ENCODE measurements around the gene CYP27A1. TPM values are rescaled to one million over a fixed set of nuclear protein-coding genes. Genes with fewer than 3 reads are reported as not detected.
"Not testable (repeated sequence)": the region's sequence is repeated elsewhere in the genome, so short reads cannot be mapped to it uniquely, and the experiment has no call there.

Gene CYP27A1
- total and polyA plus RNA-seq, 2 of the 4 experiments (the other 2 are of a cell fraction), result 5.2 to 5.3 TPM

GRCh38 chr2:218846963-218847362, 65.0 kb downstream of the CYP27A1 start:
- H3K14ac ChIP-seq (replicated peaks; ENCODE audit: low read depth, low read length); H3K79me1 ChIP-seq (ENCODE audit: low read depth in 1 of 2, low read length in 2 of 2); ATAC-seq (ENCODE audit: low read depth); H4K91ac ChIP-seq (ENCODE audit: insufficient read depth, low read depth, low read length); H3K9ac ChIP-seq (ENCODE audit: low read depth, low read length); H3K9me3 ChIP-seq (ENCODE audit: control insufficient read depth, insufficient read depth, low read length); DNase-seq; H2BK20ac ChIP-seq (ENCODE audit: low read depth, low read length); H4K8ac ChIP-seq (ENCODE audit: low read depth in 2 of 2, low read length in 2 of 2); H2BK15ac ChIP-seq (ENCODE audit: low read depth, low read length); H3K27me3 ChIP-seq (ENCODE audit: control insufficient read depth, insufficient read depth, low read length); H3K18ac ChIP-seq (ENCODE audit: low read depth, low read length); H2BK5ac ChIP-seq (ENCODE audit: low read depth, low read length, poor library complexity, severe bottlenecking); BruUV-seq (replicated peaks); H3K9me1 ChIP-seq (ENCODE audit: insufficient read depth, low read length); H3K4me2 ChIP-seq (ENCODE audit: low read depth, low read length); H2BK120ac ChIP-seq (ENCODE audit: low read depth, low read length); H3K4me1 ChIP-seq (ENCODE audit: control insufficient read depth, insufficient read depth, low read length); H3K23ac ChIP-seq (ENCODE audit: low read depth, low read length); H3K4ac ChIP-seq (ENCODE audit: low read depth, low read length); H2AK9ac ChIP-seq (replicated peaks; ENCODE audit: low read depth, low read length, poor library complexity); H2AK5ac ChIP-seq (ENCODE audit: low read depth, low read length); H4K5ac ChIP-seq (ENCODE audit: low read depth, low read length); H3K4me3 ChIP-seq (ENCODE audit: insufficient read depth, low read depth, low read length); H4K20me1 ChIP-seq (ENCODE audit: insufficient read depth, low read length); H2AFZ ChIP-seq (replicated peaks; ENCODE audit: low read length, poor library complexity); H3K56ac ChIP-seq (ENCODE audit: extremely low read depth, insufficient read depth, low read length); H3K27ac ChIP-seq (ENCODE audit: insufficient read depth, low read length); H3K36me3 ChIP-seq (ENCODE audit: control insufficient read depth, insufficient read depth, low read length); dilution Hi-C loops (cut with HindIII; ENCODE audit: low sequenced_read_pairs, unreplicated experiment): not testable (repeated sequence)
- ChIA-PET POLR2A (ENCODE audit: unreplicated experiment) (interaction anchor here (1.4 kb wide), 1 partner anchor 136 kb away, joined by 5 read pairs; no protein-coding TSS in a partner anchor), CTCF (interaction anchor here (0.6 to 2.3 kb wide), 14 partner anchors 7 to 187 kb away, joined by 3 to 18 read pairs (median 3); partner anchors contain the start of genes BCS1L, TTLL4 and ZNF142)
- in situ Hi-C loops (cut with MboI; ENCODE audit: low sequenced_read_pairs), result loop anchor here (10.0 kb wide), 1 partner anchor 162 kb away; no protein-coding TSS in a partner anchor
- intact Hi-C loops (cut with micrococcal nuclease), result loop anchor here (1.0 to 2.0 kb wide), 7 partner anchors 116 to 198 kb away; partner anchors contain the start of genes BCS1L, RNF25, STK36 and TTLL4
- WGBS, 2 experiments (ENCODE audit: extremely low coverage in 2 of 2, insufficient read length in 1 of 2), result 96% methylated on average over 5 of the region's 18 CpGs; no CpG with 5 or more reads in 1 of the 2 experiments

Data from IMR-90 (cell line).